ENCODE data around the gene MEPCE.

Gene MEPCE

GRCh38 chr7:100411101-100411500 lies 18.5 kb upstream of the MEPCE start:
- TF ChIP-seq CTCF (conservative IDR thresholded peaks at IDR 0.05) (no peak), ZFX (IDR thresholded peaks at IDR 0.05) (no peak)
- H3K27ac ChIP-seq, result no peak overlapping the region

DNA sequence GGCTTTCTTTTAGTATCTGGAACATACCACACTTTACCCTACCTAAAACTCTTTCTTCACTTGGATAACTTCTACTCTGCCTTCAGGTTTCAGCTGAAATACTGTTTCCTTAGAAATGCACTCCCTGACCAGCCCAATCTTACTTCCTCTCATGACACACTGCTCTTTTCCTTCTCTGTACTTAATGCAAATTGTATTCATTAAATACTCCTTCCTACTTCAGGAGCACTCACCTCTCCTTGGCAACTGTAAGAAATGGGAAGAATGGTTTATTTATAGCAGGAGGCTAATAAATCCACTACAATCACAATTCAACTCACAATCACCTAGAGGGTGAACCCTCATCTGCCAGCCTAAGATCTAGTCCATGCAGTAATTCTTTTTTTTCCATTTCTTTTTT lies 16.3 kb upstream of the MEPCE start:
- H3K27ac ChIP-seq, result no peak overlapping the region
- TF ChIP-seq ZFX (IDR thresholded peaks at IDR 0.05) (no peak), CTCF (conservative IDR thresholded peaks at IDR 0.05) (no peak)

DNA sequence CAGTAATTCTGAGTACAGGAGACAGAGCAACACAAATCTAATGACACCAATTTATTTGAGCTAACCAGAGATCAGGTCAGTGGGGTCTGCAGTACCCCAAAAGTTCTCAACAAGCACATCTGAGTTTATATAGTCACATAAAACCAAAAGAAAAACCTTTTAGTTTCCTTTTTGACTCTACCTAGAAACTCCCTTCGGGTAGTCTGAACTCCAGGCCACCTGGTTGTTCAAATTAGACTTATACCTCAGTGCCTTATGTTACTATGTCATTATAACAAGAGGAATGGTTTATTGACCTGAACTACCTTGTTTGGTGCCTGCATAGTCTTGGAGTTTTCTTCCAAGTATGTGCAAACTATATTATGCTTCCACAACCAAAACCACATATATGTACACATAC lies 15.7 kb upstream of the MEPCE start:
- no peak overlapping the region for H3K27ac ChIP-seq
- TF ChIP-seq CTCF (conservative IDR thresholded peaks at IDR 0.05), result no peak
- no peak for TF ChIP-seq ZFX (IDR thresholded peaks at IDR 0.05)

- H3K27ac ChIP-seq, result no peak overlapping the region
- no peak for TF ChIP-seq CTCF (conservative IDR thresholded peaks at IDR 0.05)
- no peak for TF ChIP-seq ZFX (IDR thresholded peaks at IDR 0.05)
These were observed 14.2 kb upstream of the MEPCE start for GRCh38 chr7:100415448-100415847.

- H3K27ac ChIP-seq, result no peak overlapping the region
- TF ChIP-seq ZFX (IDR thresholded peaks at IDR 0.05), result no peak
- no peak; the same call in 1 of the 2 replicates for TF ChIP-seq CTCF (conservative IDR thresholded peaks at IDR 0.05)
These were observed 10.5 kb upstream of the MEPCE start for GRCh38 chr7:100418930-100419659.

- TF ChIP-seq ZFX (IDR thresholded peaks at IDR 0.05) (no peak), CTCF (conservative IDR thresholded peaks at IDR 0.05) (no peak)
- H3K27ac ChIP-seq, result no peak overlapping the region
These were observed 9.9 kb upstream of the MEPCE start for GRCh38 chr7:100419660-100420226.

GRCh38 chr7:100423315-100423714 lies 6.3 kb upstream of the MEPCE start:
- TF ChIP-seq ZFX (IDR thresholded peaks at IDR 0.05) (no peak), CTCF (conservative IDR thresholded peaks at IDR 0.05) (no peak)

More at GRCh38 chr7:100423315-100423714, 6.3 kb upstream of the MEPCE start:
- no peak overlapping the region for H3K27ac ChIP-seq
